Osteoblast (primary cell): ENCODE results near the gene CCNF. TPM values are rescaled to one million over a fixed set of nuclear protein-coding genes. Genes with fewer than 3 reads are reported as not detected.

Experiments used
- DNase-seq: peaks from one replicate; pipeline ENCODE4 v3.0.0; 2011; ENCODE audit warnings: low spot score, mixed read lengths; ENCODE audit not compliant: insufficient read length; ENCODE audit errors: missing footprints
- H2AFZ ChIP-seq: 2 replicates; pipeline ENCODE4 v1.6.0; 2011; ENCODE audit warnings: mild to moderate bottlenecking, low read length
- H3K27ac ChIP-seq: 2 replicates; pipeline ENCODE4 v1.5.1; 2011; ENCODE audit warnings: mild to moderate bottlenecking, low read depth, low read length, moderate library complexity
- H3K27me3 ChIP-seq: 2 replicates; pipeline ENCODE4 v1.6.0; 2012; ENCODE audit warnings: mild to moderate bottlenecking, control low read depth, inconsistent platforms, low read length, moderate library complexity; ENCODE audit not compliant: insufficient read depth
- H3K36me3 ChIP-seq: 2 replicates; pipeline ENCODE4 v1.5.1; 2011; ENCODE audit warnings: mild to moderate bottlenecking, low read length, control low read depth, moderate library complexity; ENCODE audit not compliant: insufficient read depth
- H3K4me1 ChIP-seq: 2 replicates; pipeline ENCODE4 v1.5.1; 2011; ENCODE audit warnings: mild to moderate bottlenecking, low read length, control low read depth, moderate library complexity; ENCODE audit not compliant: insufficient read depth
- H3K4me2 ChIP-seq: 2 replicates; pipeline ENCODE4 v1.6.0; 2011; ENCODE audit warnings: mild to moderate bottlenecking, low read length; ENCODE audit not compliant: insufficient read depth
- H3K4me3 ChIP-seq: fragments of 200-600 bp; sonication (generic); 3 replicates; pipeline ENCODE4 v1.5.1; 2012; ENCODE audit warnings: mild to moderate bottlenecking, low read length, inconsistent platforms; ENCODE audit not compliant: insufficient read depth
- H3K79me2 ChIP-seq: 2 replicates; pipeline ENCODE4 v1.6.0; 2012; ENCODE audit warnings: mild to moderate bottlenecking, low read length, control low read depth, inconsistent platforms; ENCODE audit not compliant: insufficient read depth
- H3K9me3 ChIP-seq: 2 replicates; pipeline ENCODE4 v1.5.1; 2011; ENCODE audit warnings: low read depth, low read length, control low read depth
- H4K20me1 ChIP-seq: 2 replicates; pipeline ENCODE4 v1.6.0; 2012; ENCODE audit warnings: mild to moderate bottlenecking, low read length, control low read depth; ENCODE audit not compliant: insufficient read depth
- CTCF ChIP-seq: IDR thresholded peaks from 2 replicates; pipeline ENCODE4 v1.5.1; 2011; ENCODE audit warnings: mild to moderate bottlenecking, low read depth, low read length, moderate library complexity; ENCODE audit errors: extremely low read depth
- total RNA-seq: library from RNA; depleted of rRNA; stranded (reverse); fragments of >200 nt; gene quantifications from 2 replicates; pipeline ENCODE4 v1.2.3, GENCODE V29; 2012

Gene CCNF
- total RNA-seq, 1 donor, result 6.9 TPM

GRCh38 chr16:2486645-2487516 is 57.6 kb downstream of the CCNF start:
- no peak overlapping the region for H2AFZ ChIP-seq
- no peaks in the 10 kb centered on the region for H3K9me3 ChIP-seq
- no peaks in the 10 kb centered on the region for H3K27me3 ChIP-seq
- H3K4me2 ChIP-seq, result no peak overlapping the region
- H3K27ac ChIP-seq, result no peak overlapping the region
- H3K79me2 ChIP-seq, result peaks cover 58% of the 10 kb centered on the region
- H3K4me1 ChIP-seq, result peaks cover 14% of the 10 kb centered on the region
- peak; percentile 76 for DNase-seq
- H3K36me3 ChIP-seq, result peaks cover 4% of the 10 kb centered on the region
- H4K20me1 ChIP-seq, result peaks cover 26% of the 10 kb centered on the region
- H3K4me3 ChIP-seq, result no peak overlapping the region
- no peak for TF ChIP-seq CTCF

GRCh38 chr16:2487517-2487842 is 58.2 kb downstream of the CCNF start:
- no peak for DNase-seq
- peaks cover 54% of the 10 kb centered on the region for H3K79me2 ChIP-seq
- no peak overlapping the region for H3K4me3 ChIP-seq
- no peak for TF ChIP-seq CTCF
- no peak overlapping the region for H3K4me2 ChIP-seq
- H3K27ac ChIP-seq, result no peak overlapping the region
- peaks cover 26% of the 10 kb centered on the region for H4K20me1 ChIP-seq
- no peaks in the 10 kb centered on the region for H3K9me3 ChIP-seq
- H3K27me3 ChIP-seq, result no peaks in the 10 kb centered on the region
- peaks cover 4% of the 10 kb centered on the region for H3K36me3 ChIP-seq
- peaks cover 14% of the 10 kb centered on the region for H3K4me1 ChIP-seq
- no peak overlapping the region for H2AFZ ChIP-seq

DNA sequence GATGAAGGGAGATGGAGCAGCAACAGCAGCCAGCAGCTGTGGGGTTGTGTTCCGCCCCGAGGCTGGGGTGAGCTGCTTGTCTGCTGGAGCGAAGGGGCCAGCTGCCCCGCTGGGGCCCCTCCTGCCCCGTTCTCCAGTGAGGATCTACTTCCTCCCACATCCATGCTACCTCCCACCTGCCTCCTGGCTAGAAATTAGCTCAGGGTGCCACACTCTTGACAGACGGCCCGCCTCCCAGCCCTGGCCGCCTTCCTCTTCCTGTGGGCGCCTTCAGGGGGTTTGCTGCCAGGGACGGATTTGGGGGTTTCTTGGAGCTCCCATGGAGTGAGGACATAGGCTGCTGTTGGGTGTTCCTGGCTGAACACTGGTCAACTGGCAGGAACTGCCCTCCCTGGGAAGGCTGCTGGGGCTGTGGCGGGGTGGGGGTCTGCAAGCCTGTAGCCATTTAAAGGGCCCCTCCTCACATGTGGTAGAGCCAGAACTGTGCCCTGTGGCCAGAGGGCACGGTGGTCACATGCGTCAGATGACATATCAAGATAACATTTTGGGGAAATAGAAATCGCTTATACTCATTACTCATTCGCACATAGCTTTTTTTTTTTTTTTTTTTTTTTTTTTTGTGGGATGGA is 58.8 kb downstream of the CCNF start:
- no peaks in the 10 kb centered on the region for H3K27me3 ChIP-seq
- H3K4me2 ChIP-seq, result no peak overlapping the region
- peaks cover 54% of the 10 kb centered on the region for H3K79me2 ChIP-seq
- no peaks in the 10 kb centered on the region for H3K9me3 ChIP-seq
- DNase-seq, result peak; percentile 61
- H3K36me3 ChIP-seq, result peaks cover 4% of the 10 kb centered on the region
- peaks cover 9% of the 10 kb centered on the region for H3K4me1 ChIP-seq
- H2AFZ ChIP-seq, result no peak overlapping the region
- H3K4me3 ChIP-seq, result no peak overlapping the region
- no peak overlapping the region for H3K27ac ChIP-seq
- no peak for TF ChIP-seq CTCF
- peaks cover 26% of the 10 kb centered on the region for H4K20me1 ChIP-seq

DNA sequence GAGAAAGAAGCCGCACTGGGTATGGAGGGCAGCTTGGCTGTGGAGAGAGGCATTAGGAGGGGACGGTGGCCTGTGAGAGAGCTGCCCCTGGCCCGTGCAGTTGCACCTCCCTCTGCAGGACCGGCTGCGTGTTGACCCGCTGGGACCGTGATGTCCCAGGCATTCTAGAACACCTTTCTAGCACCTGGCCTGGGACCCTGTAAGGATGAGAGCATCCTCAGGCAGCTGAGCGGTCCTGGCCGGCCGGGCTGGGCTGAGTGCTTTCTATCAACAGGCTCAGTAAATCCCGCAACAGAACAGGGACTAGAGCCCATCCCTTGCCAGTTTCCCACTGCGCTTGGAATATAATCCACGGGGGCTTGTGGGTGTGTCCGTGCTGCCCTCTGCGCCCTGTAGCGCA is 60.3 kb downstream of the CCNF start:
- TF ChIP-seq CTCF, result no peak
- H3K27me3 ChIP-seq, result no peaks in the 10 kb centered on the region
- no peak overlapping the region for H2AFZ ChIP-seq
- no peaks in the 10 kb centered on the region for H3K4me1 ChIP-seq
- H3K79me2 ChIP-seq, result peaks cover 42% of the 10 kb centered on the region
- DNase-seq, result peak; percentile 49
- H4K20me1 ChIP-seq, result peaks cover 22% of the 10 kb centered on the region
- H3K9me3 ChIP-seq, result no peaks in the 10 kb centered on the region
- no peak overlapping the region for H3K4me3 ChIP-seq
- peaks cover 4% of the 10 kb centered on the region for H3K36me3 ChIP-seq
- H3K27ac ChIP-seq, result no peak overlapping the region
- no peak overlapping the region for H3K4me2 ChIP-seq
